ENCODE data around the gene MUC12.
"Not testable (repeated sequence)": the region's sequence is repeated elsewhere in the genome, so short reads cannot be mapped to it uniquely, and the experiment has no call there.

The MUC12 gene

DNA sequence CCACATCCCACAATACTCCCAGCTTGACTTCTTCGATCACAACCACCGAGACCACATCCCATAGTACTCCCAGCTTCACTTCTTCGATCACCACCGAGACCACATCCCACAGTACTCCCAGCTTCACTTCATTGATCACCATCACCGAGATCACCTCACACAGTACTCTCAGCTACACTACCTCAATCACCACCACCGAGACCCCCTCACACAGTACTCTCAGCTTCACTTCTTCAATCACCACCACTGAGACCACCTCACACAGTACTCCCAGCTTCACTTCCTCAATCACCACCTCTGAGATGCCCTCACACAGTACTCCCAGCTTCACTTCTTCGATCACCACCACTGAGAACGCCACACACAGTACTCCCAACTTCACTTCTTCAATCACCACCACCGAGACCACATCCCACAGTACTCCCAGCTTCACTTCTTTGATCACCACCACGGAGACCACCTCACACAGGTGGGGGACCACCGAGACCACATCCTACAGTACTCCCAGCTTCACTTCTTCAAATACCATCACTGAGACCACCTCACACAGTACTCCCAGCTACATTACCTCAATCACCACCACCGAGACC lies 11.4 kb upstream of the MUC12 start:
- DNase-seq = no peak

GRCh38 chr7:100959894-100960293 lies 9.5 kb upstream of the MUC12 start:
- no peak for DNase-seq

- DNase-seq = no peak
Measured at GRCh38 chr7:100962537-100962936, 6.8 kb upstream of the MUC12 start.

DNA sequence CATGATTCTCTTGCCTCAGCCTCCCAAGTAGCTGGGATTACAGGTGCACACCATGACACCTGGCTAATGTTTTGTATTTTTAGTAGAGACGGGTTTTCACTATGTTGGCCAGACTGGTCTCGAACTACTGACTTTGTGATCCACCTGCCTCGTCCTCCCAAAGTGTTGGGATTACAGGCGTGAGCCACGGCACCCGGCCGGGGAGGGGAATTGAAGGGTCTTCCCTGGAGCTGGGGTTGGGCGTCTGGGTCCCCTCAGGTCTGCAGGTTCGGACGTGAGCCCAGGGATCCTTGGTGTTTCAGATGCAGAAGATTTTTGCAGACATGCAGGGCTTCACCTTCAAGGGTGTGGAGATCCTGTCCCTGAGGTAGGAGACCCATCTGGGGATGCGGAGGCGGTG lies 6.0 kb upstream of the MUC12 start:
- no peak for DNase-seq

GRCh38 chr7:100963874-100964273 lies 5.5 kb upstream of the MUC12 start:
- no peak for DNase-seq

GRCh38 chr7:100964630-100965029 lies 4.7 kb upstream of the MUC12 start:
- no peak for DNase-seq

- DNase-seq = no peak
Measured at GRCh38 chr7:100965045-100965722, 4.2 kb upstream of the MUC12 start.

GRCh38 chr7:100965723-100966541 lies 3.4 kb upstream of the MUC12 start:
- no peak for DNase-seq

- no peak for DNase-seq
Measured at GRCh38 chr7:100966542-100967291, 2.6 kb upstream of the MUC12 start.

DNA sequence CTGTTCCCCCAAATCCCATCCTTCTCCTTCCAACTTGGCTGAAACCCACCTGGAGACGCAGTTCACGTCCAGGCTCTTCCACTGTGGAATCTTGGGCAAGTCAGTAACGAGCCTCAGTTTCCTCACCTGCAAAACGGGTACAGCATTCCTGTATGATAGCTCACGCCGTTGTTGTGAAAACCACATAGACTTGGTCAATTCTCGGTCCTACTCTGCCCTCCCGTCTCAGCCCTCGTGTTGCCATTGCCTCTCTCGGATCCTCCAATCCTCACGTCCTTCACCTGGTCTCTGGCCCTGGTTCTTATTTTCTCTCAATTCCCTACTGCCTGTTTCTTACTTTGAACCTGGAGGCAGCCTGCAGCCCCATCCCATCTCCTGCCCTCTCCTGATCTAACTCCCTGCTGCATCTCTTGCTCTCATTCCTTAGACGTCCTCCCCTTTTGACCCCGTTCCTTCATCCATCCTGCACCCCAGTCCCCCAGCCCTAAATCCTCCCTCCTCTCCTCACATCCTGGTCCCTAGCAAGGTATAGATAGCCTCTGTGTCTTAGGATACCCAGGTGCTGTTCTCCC lies 2.0 kb upstream of the MUC12 start:
- no peak for DNase-seq

DNA sequence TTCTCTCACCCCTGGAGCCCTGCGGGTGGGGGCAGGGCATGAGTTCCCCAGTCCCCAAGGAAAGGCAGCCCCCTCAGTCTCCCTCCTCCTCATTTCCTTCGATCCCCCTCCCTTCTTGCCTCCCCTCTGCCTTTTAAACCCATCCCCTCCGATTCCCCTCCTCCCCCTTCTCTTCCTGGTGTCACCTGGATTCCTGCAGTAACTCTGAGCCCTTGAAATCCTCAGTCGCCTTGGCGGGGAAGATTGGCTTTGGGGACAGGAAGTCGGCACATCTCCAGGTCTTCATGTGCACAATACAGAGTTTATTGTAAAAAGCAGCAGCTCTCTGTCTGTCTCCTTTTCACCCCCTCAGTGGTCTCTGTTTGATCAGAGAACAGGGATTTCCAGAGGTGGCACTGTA lies 1.3 kb upstream of the MUC12 start:
- no peak for DNase-seq

DNA sequence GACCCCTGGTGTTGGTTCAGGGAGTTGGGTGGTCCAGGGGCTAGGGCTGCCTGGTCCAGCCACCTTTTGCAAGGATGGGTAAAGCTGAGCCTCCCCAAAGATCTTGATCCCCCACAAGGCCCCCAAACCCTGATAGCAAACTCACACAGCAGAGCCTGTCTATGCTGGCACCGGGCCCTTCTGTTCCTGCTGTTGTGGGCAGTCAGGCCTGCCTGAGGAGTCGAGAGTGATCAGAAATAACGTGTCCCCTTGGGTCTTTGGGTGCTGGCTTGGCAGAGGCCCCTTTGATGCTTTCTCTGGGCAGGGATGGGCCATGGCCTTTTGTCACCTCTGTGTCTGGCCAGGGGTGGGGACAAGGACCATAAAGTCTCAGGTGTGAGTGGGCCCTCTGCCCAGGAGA lies 715 bp upstream of the MUC12 start:
- no peak for DNase-seq

GRCh38 chr7:100971111-100972001 lies 2.0 kb downstream of the MUC12 start:
- DNase-seq = no peak

- DNase-seq = no peak
Measured at GRCh38 chr7:100972002-100972347, 2.6 kb downstream of the MUC12 start.

DNA sequence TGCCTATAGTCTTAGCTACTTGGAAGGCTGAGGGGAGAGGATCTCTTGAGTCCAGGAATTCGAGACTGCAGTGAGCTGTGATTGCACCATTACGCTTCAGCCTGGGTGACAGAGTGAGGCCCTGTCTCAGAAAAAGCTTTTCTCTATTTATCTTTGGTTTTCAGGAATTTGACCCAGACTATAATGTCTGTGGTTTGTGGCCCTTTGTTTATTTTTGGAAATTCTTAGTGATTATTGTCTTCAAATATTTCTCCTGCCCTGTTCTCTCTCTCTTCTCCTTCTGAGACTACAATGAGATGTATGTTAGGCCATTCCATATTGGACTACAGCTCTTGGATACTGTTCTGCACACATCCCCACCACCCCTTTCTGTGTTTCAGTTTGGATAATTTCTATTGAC lies 4.7 kb downstream of the MUC12 start:
- DNase-seq = no peak

DNA sequence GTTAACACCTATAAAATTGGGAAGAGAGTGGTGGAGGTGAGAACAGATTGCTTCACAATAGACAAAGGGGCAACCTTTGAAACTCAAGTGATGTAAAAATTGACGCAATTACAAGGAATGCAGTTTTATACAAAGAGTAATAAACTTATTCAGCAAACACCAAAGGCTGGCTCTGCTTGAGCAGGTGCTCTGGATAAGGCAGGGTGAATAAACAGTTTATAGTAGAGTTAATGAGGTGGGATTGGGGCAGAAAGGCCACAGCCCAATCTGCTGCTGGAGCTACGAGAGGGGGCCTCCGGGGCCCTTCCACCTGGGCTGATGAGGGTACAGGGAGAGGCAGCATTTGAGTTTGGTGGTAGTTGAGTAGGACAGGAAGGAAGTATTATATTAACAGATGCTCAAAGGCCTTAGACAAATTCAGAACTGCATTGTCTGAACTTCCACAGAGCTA lies 6.0 kb downstream of the MUC12 start:
- DNase-seq = no peak

DNA sequence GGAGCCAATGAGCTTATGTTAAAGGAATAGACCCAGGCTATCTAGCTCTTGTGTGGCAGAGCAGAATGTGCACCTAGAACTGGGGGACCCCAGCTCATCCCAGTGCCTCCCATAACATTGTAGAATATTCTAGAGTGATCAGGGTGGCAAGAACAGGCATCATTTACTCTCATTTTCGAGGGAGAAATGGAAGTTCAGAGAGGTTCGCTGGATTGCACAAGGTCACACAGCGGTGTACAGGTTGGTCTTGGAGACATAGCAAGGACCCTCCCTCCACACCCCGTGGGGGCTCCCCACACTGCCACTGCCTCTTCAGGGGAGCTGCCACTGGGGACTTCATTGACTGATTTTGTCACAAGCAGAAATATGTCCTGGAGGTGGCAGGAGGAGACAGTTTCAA lies 8.9 kb downstream of the MUC12 start:
- DNase-seq = no peak

DNA sequence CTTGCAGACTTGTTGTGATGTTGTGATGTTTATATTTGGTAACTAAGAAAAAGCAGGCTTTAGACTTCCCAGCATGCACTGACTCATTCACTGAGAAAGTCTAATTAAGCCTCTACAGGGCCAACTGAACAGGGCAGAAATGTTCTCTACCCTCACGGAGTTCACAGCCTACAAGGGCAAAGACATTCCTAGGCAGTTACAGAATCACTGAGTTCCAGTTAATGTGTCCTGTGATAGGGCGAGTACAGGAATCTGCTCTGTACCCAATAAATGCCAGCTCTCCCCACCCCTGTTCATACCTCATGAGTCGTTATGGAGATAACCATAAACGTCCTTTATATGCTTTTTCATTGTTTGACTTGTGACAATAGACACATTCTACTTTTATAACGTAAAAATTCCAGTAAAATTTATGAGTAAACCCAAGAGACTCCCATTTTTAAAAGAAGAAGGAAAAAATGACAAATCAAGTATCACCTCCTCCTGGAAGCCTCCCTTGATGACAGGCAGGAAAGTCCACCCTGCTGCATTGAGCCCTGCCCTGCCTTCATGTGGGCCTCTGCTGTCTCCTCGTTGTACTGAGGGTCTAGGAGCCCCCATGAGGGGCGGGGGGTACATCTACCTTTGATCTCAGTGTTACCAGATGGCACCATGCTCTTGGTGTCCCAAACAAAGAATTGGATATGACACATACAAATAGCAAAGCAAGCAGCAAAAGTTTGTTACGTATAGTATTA lies 14.3 kb downstream of the MUC12 start:
- no peak for DNase-seq

GRCh38 chr7:100984241-100984918 lies 15.0 kb downstream of the MUC12 start:
- DNase-seq = not testable (repeated sequence)

DNA sequence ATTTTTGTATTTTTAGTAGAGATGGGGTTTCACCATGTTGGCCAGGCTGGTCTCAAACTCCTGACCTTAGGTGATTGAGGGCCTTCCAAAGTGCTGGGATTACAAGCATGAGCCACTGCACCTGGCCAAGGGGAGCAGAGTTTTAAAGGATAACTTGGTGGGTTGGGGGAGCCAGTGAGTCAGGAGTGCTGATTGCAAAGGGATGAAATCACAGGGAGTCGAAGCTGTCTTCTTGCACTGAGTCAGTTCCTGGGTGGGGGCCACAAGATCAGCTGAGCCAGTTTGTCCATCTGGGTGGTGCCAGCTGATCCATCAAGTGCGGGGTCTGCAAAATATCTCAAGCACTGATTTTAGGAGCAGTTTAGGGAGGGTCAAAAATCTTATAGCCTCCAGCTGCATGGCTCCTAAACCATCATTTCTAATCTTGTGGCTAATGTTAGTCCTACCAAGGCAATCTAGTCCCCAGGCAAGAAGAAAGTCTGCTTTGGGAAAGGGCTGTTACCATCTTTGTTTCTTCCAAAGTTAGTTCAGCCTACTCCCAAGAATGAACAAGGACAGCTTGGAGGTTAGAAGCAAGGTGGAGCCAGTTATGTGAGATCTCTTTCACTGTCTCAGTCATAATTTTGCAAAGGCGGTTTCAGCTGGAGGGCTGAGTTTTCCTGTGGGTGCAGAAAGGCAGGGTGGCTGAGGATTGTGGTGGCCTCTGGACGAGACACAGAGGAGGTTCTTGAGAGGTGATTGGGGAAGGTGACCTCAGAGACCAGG lies 15.8 kb downstream of the MUC12 start:
- DNase-seq = not testable (repeated sequence)
